Hindlimb muscle (tissue), 1 donor: ENCODE data around the gene RPP40. TPM values are rescaled to one million over a fixed set of nuclear protein-coding genes. Genes with fewer than 3 reads are reported as not detected.

Source experiments
- polyA plus RNA-seq: library from polyadenylated mRNA; unstranded; fragments of 120-200 nt; gene quantifications from one replicate; pipeline ENCODE4 v1.2.1, GENCODE V29; 2013; ENCODE audit not compliant: insufficient read length

The RPP40 gene
- polyA plus RNA-seq, 1 donor, result 13.2 TPM

Other genes with a start within 250 kb of the RPP40 start
- gene CDYL, start 227.6 kb downstream of the RPP40 start, polyA plus RNA-seq, result 18.2 TPM
- 1.9 TPM for gene PPP1R3G, start 81.3 kb upstream of the RPP40 start, polyA plus RNA-seq